Breast epithelium (tissue), 4 donors: ENCODE measurements around the gene MARCHF3. TPM values are rescaled to one million over a fixed set of nuclear protein-coding genes. Genes with fewer than 3 reads are reported as not detected.
"Not testable (repeated sequence)": the region's sequence is repeated elsewhere in the genome, so short reads cannot be mapped to it uniquely, and the experiment has no call there.

Experiments
- DNase-seq, 2 donors: peaks; one replicate each; pipeline ENCODE4 v3.0.0-alpha.2; 2019; ENCODE audit warnings: low spot score in 2 of 2
- H3K27ac ChIP-seq, 2 donors: fragments of 200-600 bp; sonication (generic) in 1 of 2; one replicate each; pipeline ENCODE4 v1.5.1; 2016 to 2019; ENCODE audit warnings: mild to moderate bottlenecking in 1 of 2
- H3K27me3 ChIP-seq, 2 donors: fragments of 200-600 bp; sonication (generic) in 1 of 2; one replicate each; pipeline versions ENCODE4 v1.5.1 to v1.6.0; 2017 to 2019; ENCODE audit warnings: control low read depth in 1 of 2, mild to moderate bottlenecking in 1 of 2
- H3K36me3 ChIP-seq: fragments of 200-600 bp; one replicate; pipeline ENCODE4 v1.5.1; 2019
- H3K4me1 ChIP-seq, 2 donors: fragments of 200-600 bp; sonication (generic); one replicate each; pipeline ENCODE4 v1.5.1; 2016 to 2019; ENCODE audit warnings: control low read depth in 1 of 2
- H3K4me3 ChIP-seq, 3 donors: fragments of 200-600 bp; sonication (generic); 1 replicate in 2 of 3; 2 replicates in 1 of 3; pipeline ENCODE4 v1.5.1; 2016 to 2019; ENCODE audit warnings: mild to moderate bottlenecking in 3 of 3, moderate library complexity in 2 of 3
- H3K9me3 ChIP-seq, 2 donors: fragments of 200-600 bp; sonication (generic) in 1 of 2; one replicate each; pipeline ENCODE4 v1.5.1; 2016 to 2019; ENCODE audit warnings: control low read depth in 1 of 2
- POLR2A ChIP-seq: fragments of 450-650 bp; IDR thresholded peaks from one replicate; pipeline ENCODE4 v1.6.1; 2016; ENCODE audit warnings: antibody characterized with exemption, mild to moderate bottlenecking, moderate library complexity
- POLR2AphosphoS5 ChIP-seq, 3 donors: sonication (generic); formaldehyde crosslinking; IDR thresholded peaks; one replicate each; pipeline ENCODE4 v1.6.1; 2017; ENCODE audit warnings: antibody characterized with exemption in 3 of 3
- intact Hi-C: fragments of 100-400 bp; cut with DNase I; formaldehyde crosslinking; loops from one replicate; pipeline ENCODE4 v1.15.1; 2023; ENCODE audit warnings: low total_unique reads
- total RNA-seq, 3 donors: library from RNA; depleted of rRNA; stranded (reverse); fragments of >200 nt; gene quantifications; one replicate each; pipeline ENCODE4 v1.1.0, GENCODE V29; 2016
- TF ChIP-seq, protein P1 (sequence below), 3 donors: fragments of 450-650 bp; IDR thresholded peaks; one replicate each; pipeline ENCODE4 v1.5.1; 2016 to 2017; ENCODE audit warnings: antibody characterized with exemption in 3 of 3, mild to moderate bottlenecking in 3 of 3, moderate library complexity in 3 of 3

Gene MARCHF3
- total RNA-seq, 3 donors from 2014 or later: 7.5 to 16.1 (median 11.6) TPM

DNA sequence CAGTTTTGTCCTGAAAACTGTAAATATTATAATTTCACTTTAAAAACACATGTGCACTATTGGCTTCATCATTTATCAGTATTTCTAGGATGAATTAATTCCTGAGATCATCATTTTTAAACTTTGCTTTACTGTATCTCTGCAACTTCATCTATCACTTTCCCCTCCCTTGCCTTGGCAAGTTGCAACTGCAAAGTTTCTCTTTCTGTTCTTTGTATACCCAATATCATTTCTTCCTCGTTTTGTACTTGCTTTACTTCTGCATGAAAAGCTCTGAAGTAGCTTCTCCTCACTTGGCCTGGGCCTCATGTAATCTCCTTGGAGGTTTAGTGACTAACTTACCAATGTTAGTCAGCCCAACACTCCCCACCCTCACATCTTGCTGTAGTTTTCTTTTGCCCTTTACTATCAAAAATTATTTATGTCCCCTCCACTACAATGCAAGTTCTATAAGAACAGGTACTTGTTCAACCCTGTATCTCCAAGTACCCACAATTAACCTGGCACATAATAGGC, 30.2 kb upstream of the MARCHF3 start:
- no peak for DNase-seq
- Histone ChIP-seq H3K4me1 (no peaks in the 10 kb centered on the region), H3K36me3 (no peaks in the 10 kb centered on the region), H3K4me3 (no peak overlapping the region), H3K27me3 (no peaks in the 10 kb centered on the region), H3K27ac (no peak overlapping the region), H3K9me3 (no peaks in the 10 kb centered on the region)
- no peak for TF ChIP-seq POLR2A
- TF ChIP-seq POLR2AphosphoS5 (IDR thresholded peaks at IDR 0.05): no peak
- TF ChIP-seq, protein P1, sequence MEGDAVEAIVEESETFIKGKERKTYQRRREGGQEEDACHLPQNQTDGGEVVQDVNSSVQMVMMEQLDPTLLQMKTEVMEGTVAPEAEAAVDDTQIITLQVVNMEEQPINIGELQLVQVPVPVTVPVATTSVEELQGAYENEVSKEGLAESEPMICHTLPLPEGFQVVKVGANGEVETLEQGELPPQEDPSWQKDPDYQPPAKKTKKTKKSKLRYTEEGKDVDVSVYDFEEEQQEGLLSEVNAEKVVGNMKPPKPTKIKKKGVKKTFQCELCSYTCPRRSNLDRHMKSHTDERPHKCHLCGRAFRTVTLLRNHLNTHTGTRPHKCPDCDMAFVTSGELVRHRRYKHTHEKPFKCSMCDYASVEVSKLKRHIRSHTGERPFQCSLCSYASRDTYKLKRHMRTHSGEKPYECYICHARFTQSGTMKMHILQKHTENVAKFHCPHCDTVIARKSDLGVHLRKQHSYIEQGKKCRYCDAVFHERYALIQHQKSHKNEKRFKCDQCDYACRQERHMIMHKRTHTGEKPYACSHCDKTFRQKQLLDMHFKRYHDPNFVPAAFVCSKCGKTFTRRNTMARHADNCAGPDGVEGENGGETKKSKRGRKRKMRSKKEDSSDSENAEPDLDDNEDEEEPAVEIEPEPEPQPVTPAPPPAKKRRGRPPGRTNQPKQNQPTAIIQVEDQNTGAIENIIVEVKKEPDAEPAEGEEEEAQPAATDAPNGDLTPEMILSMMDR (IDR thresholded peaks at IDR 0.05): no peak
- intact Hi-C loops: no loop called here

DNA sequence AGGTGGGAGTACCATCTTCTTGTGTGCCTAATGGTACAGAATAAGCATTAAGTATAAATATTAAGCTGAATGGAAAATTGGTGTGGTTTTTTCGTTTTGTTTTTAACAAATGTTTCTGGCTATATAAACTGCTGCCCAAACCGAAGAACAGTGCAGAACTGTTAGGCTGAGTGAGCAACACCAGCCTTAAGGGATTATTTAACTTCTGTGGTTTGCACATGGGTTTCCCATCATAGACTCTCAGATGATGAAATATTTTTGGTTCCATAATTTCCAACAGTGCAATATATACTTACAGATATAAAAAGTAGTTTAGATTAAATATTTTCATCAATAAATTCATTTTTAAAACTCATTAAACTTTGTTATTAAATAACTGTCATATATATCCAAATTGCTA, 26.5 kb upstream of the MARCHF3 start:
- H3K27me3 ChIP-seq: no peaks in the 10 kb centered on the region
- no peak for DNase-seq
- intact Hi-C loops: no loop called here
- H3K9me3 ChIP-seq: no peaks in the 10 kb centered on the region
- TF ChIP-seq POLR2AphosphoS5 (IDR thresholded peaks at IDR 0.05): no peak
- TF ChIP-seq, protein P1 (IDR thresholded peaks at IDR 0.05): no peak
- no peak for TF ChIP-seq POLR2A
- H3K4me3 ChIP-seq: no peak overlapping the region
- no peaks in the 10 kb centered on the region for H3K4me1 ChIP-seq
- H3K27ac ChIP-seq: no peak overlapping the region
- H3K36me3 ChIP-seq: no peaks in the 10 kb centered on the region

DNA sequence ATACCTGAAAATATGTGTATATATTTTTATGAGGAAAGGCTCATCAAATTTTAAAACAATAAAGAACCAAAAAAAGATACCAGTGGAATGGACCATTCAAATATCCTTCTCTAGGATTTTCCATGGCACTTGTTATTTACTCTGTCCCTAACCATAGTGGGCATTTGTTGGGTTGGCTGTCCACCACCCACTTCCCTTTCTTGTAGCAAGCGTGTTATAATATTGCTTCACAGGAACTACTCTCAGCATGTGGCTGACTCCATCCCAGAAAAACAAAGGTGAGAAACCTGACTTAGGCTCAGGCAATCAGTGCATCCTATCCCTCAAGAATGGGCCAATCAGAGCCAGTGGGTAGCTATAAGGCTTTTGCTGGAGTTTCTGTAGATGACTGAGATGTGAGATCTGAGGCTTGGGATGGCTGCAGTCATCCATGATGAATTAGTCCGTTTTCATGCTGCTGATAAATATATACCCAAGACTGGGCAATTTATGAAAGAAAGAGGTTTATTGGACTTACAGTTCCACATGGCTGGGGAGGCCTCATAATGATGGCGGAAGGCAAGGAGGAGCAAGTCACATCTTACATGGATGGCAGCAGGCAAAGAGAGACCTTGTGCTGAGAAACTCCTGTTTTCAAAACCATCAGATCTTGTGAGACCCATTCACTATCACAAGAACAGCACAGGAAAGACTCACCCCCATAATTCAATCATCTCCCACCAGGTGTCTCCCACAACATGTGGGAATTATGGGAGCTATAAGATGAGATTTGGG, 25.7 kb upstream of the MARCHF3 start:
- Histone ChIP-seq H3K27me3 (no peaks in the 10 kb centered on the region), H3K4me1 (no peaks in the 10 kb centered on the region), H3K9me3 (no peaks in the 10 kb centered on the region), H3K27ac (no peak overlapping the region), H3K4me3 (no peak overlapping the region), H3K36me3 (no peaks in the 10 kb centered on the region)
- DNase-seq: no peak
- intact Hi-C loops: no loop called here
- no peak for TF ChIP-seq POLR2AphosphoS5 (IDR thresholded peaks at IDR 0.05)
- no peak for TF ChIP-seq POLR2A
- TF ChIP-seq, protein P1 (IDR thresholded peaks at IDR 0.05): no peak

DNA sequence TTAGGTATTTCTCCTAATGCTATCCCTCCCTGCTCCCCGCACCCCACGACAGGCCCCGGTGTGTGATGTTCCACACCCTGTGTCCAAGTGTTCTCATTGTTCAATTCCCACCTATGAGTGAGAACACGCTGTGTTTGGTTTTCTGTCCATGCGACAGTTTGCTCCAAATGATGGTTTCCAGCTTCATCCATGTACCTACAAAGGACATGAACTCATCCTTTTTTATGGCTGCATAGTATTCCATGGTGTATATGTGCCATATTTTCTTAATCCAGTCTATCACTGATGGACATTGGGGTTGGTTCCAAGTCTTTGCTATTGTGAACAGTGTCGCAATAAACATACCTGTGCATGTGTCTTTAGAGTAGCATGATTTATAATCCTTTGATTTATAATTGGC, 23.2 kb upstream of the MARCHF3 start:
- H3K36me3 ChIP-seq, H3K4me1 ChIP-seq, H3K9me3 ChIP-seq, intact Hi-C loops, H3K4me3 ChIP-seq, H3K27me3 ChIP-seq, H3K27ac ChIP-seq, DNase-seq: not testable (repeated sequence)

DNA sequence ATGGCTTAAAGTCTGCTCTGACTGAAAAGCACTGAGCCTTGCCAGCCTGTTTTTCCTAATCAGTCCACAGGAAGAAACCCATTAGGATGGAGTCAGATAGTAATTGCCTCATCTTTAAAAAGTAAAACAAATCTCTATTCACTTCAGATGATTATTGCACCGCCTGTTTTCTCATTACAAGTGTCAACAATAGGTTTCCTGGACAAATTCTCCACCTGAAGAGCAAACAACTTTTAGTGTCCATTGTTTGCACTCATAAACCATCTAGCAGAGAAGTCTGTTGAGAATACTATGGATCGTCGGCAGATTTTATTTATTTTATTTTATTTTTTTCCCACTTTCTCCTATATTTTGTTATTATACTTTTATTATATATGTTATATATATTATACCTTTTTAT, 22.7 kb upstream of the MARCHF3 start:
- no peak overlapping the region for H3K27ac ChIP-seq
- H3K4me1 ChIP-seq: no peaks in the 10 kb centered on the region
- TF ChIP-seq POLR2AphosphoS5 (IDR thresholded peaks at IDR 0.05): no peak
- no peak for TF ChIP-seq POLR2A
- TF ChIP-seq, protein P1 (IDR thresholded peaks at IDR 0.05): no peak
- intact Hi-C loops: no loop called here
- H3K27me3 ChIP-seq: no peaks in the 10 kb centered on the region
- H3K9me3 ChIP-seq: no peaks in the 10 kb centered on the region
- no peak for DNase-seq
- H3K4me3 ChIP-seq: no peak overlapping the region
- no peaks in the 10 kb centered on the region for H3K36me3 ChIP-seq
